Stimulated activated effector memory CD8-positive, alpha-beta T cell treated with anti-CD3 and anti-CD28 coated beads, Interleukin-12 subunit alpha, Interleukin-12 subunit beta, amount 100 ng/mL, for 72 hours (primary cell): ENCODE results near the gene MBD6.
A peak's percentile ranks its signal among the peaks of the same experiment; 100 is the strongest.
"Not testable (repeated sequence)": the region's sequence is repeated elsewhere in the genome, so short reads cannot be mapped to it uniquely, and the experiment has no call there.

Experiments used
- ATAC-seq: fragments of 150-1000 bp; cut with Tn5 transposase; 2 replicates; pipeline ENCODE4 v1.10.0; 2021
- DNase-seq, 2 donors: peaks; one replicate each; pipeline ENCODE4 v3.0.0; 2021 to 2022; ENCODE audit warnings: low spot score in 2 of 2
- H3K27ac Mint-ChIP-seq: one replicate; pipeline ENCODE4 v1.8.0; 2022; ENCODE audit warnings: mild to moderate bottlenecking, mixed read lengths
- H3K36me3 Mint-ChIP-seq: one replicate; pipeline ENCODE4 v1.8.0; 2022; ENCODE audit warnings: mild to moderate bottlenecking, mixed read lengths
- H3K4me1 Mint-ChIP-seq: one replicate; pipeline ENCODE4 v1.8.0; 2022; ENCODE audit warnings: mixed read lengths
- H3K4me3 Mint-ChIP-seq: one replicate; pipeline ENCODE4 v1.8.0; 2022; ENCODE audit warnings: mild to moderate bottlenecking, mixed read lengths
- H3K9me3 Mint-ChIP-seq: one replicate; pipeline ENCODE4 v1.8.0; 2022; ENCODE audit warnings: mixed read lengths

Gene MBD6

GRCh38 chr12:57554453-57554852 is 31.8 kb downstream of the MBD6 start:
- Mint-ChIP-seq H3K36me3 (no peaks in the 10 kb centered on the region), H3K9me3 (no peaks in the 10 kb centered on the region), H3K4me1 (peaks cover 16% of the 10 kb centered on the region), H3K27ac (no peak overlapping the region), H3K4me3 (no peak overlapping the region)
- ATAC-seq: no peak
- no peak for DNase-seq

GRCh38 chr12:57554897-57555296 is 32.3 kb downstream of the MBD6 start:
- no peak overlapping the region for H3K27ac Mint-ChIP-seq
- H3K4me3 Mint-ChIP-seq: no peak overlapping the region
- H3K36me3 Mint-ChIP-seq: no peaks in the 10 kb centered on the region
- ATAC-seq (no peak), DNase-seq (no peak)
- no peaks in the 10 kb centered on the region for H3K9me3 Mint-ChIP-seq
- H3K4me1 Mint-ChIP-seq: peaks cover 12% of the 10 kb centered on the region

GRCh38 chr12:57558864-57559263 is 36.2 kb downstream of the MBD6 start:
- DNase-seq (no peak), ATAC-seq (no peak)
- Mint-ChIP-seq H3K36me3 (no peaks in the 10 kb centered on the region), H3K27ac (no peak overlapping the region), H3K4me1 (no peaks in the 10 kb centered on the region), H3K4me3 (no peak overlapping the region), H3K9me3 (no peaks in the 10 kb centered on the region)

DNA sequence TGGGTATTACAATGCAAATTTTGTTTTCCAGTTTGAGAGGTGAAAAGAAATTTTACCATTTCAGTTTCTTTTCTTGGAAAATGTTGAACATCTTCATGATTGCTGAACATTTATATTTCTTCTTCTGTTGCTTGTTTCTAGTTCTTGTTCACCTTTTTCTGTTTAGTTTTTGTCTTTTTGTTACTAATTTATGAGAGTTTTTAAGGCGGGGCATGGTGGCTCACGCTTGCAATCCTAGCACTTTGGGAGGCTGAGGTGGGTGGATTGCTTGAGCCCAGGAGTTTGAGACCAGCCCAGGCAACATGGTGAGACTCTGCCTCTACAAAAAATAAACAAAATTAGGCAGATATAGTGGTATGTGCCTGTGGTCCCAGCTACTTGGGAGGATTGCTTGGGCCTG is 37.9 kb downstream of the MBD6 start:
- H3K27ac Mint-ChIP-seq: no peak overlapping the region
- ATAC-seq (no peak), DNase-seq (no peak)
- H3K9me3 Mint-ChIP-seq: no peaks in the 10 kb centered on the region
- no peaks in the 10 kb centered on the region for H3K4me1 Mint-ChIP-seq
- no peaks in the 10 kb centered on the region for H3K36me3 Mint-ChIP-seq
- no peak overlapping the region for H3K4me3 Mint-ChIP-seq

- not testable (repeated sequence) for H3K27ac Mint-ChIP-seq, H3K36me3 Mint-ChIP-seq, DNase-seq, ATAC-seq, H3K4me1 Mint-ChIP-seq, H3K4me3 Mint-ChIP-seq, H3K9me3 Mint-ChIP-seq
These were observed 38.5 kb downstream of the MBD6 start for GRCh38 chr12:57561117-57561516.

- ATAC-seq: no peak
- H3K4me1 Mint-ChIP-seq: no peaks in the 10 kb centered on the region
- no peak for DNase-seq
- H3K4me3 Mint-ChIP-seq: no peak overlapping the region
- no peaks in the 10 kb centered on the region for H3K9me3 Mint-ChIP-seq
- no peak overlapping the region for H3K27ac Mint-ChIP-seq
- H3K36me3 Mint-ChIP-seq: no peaks in the 10 kb centered on the region
These were observed 40.7 kb downstream of the MBD6 start for GRCh38 chr12:57563358-57563757.

- no peak overlapping the region for H3K27ac Mint-ChIP-seq
- no peaks in the 10 kb centered on the region for H3K4me1 Mint-ChIP-seq
- DNase-seq (no peak), ATAC-seq (no peak)
- no peaks in the 10 kb centered on the region for H3K36me3 Mint-ChIP-seq
- no peaks in the 10 kb centered on the region for H3K9me3 Mint-ChIP-seq
- no peak overlapping the region for H3K4me3 Mint-ChIP-seq
These were observed 41.6 kb downstream of the MBD6 start for GRCh38 chr12:57564178-57564740.

DNA sequence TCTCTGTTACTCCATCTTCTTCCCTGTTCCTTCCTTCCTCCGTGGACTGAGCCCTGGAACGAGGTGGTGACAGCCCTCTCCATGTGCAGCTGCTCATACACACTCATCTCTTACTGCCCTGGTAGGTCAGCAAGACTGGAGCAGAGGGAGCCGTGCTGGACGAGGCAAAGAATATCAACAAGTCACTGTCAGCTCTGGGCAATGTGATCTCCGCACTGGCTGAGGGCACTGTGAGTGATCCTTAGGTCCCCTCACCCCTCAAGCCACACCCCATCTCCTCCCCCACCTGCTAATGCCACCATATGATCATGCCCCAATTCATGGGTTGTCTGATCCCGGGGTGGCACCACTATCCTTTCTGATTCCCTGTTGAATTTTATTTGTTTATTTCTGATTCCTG is 46.2 kb downstream of the MBD6 start:
- H3K36me3 Mint-ChIP-seq: no peaks in the 10 kb centered on the region
- no peak overlapping the region for H3K4me3 Mint-ChIP-seq
- no peaks in the 10 kb centered on the region for H3K9me3 Mint-ChIP-seq
- DNase-seq (no peak), ATAC-seq (no peak)
- no peaks in the 10 kb centered on the region for H3K4me1 Mint-ChIP-seq
- no peak overlapping the region for H3K27ac Mint-ChIP-seq

DNA sequence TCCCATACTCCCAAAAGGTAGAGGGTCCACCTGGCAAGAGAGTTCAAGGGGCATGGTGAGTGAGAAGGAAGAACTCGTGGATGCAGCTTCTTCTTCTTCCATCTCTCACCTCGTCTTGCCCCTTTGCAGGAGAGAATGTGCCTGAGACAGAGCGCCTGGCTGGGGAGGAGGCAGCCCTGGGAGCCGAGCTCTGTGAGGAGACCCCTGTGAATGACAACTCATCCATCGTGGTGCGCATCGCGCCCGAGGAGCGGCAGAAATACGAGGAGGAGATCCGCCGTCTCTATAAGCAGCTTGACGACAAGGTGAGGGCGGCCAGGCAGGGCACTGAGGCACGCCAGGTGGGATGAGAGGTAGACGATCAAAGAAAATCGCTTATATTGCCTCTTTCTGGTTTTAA is 47.2 kb downstream of the MBD6 start:
- H3K4me3 Mint-ChIP-seq: no peak overlapping the region
- no peaks in the 10 kb centered on the region for H3K36me3 Mint-ChIP-seq
- ATAC-seq (no peak), DNase-seq (no peak)
- H3K9me3 Mint-ChIP-seq: no peaks in the 10 kb centered on the region
- no peaks in the 10 kb centered on the region for H3K4me1 Mint-ChIP-seq
- no peak overlapping the region for H3K27ac Mint-ChIP-seq

- not testable (repeated sequence) for ATAC-seq, H3K36me3 Mint-ChIP-seq, H3K27ac Mint-ChIP-seq, DNase-seq, H3K4me1 Mint-ChIP-seq, H3K9me3 Mint-ChIP-seq, H3K4me3 Mint-ChIP-seq
These were observed 47.8 kb downstream of the MBD6 start for GRCh38 chr12:57570438-57570837.

DNA sequence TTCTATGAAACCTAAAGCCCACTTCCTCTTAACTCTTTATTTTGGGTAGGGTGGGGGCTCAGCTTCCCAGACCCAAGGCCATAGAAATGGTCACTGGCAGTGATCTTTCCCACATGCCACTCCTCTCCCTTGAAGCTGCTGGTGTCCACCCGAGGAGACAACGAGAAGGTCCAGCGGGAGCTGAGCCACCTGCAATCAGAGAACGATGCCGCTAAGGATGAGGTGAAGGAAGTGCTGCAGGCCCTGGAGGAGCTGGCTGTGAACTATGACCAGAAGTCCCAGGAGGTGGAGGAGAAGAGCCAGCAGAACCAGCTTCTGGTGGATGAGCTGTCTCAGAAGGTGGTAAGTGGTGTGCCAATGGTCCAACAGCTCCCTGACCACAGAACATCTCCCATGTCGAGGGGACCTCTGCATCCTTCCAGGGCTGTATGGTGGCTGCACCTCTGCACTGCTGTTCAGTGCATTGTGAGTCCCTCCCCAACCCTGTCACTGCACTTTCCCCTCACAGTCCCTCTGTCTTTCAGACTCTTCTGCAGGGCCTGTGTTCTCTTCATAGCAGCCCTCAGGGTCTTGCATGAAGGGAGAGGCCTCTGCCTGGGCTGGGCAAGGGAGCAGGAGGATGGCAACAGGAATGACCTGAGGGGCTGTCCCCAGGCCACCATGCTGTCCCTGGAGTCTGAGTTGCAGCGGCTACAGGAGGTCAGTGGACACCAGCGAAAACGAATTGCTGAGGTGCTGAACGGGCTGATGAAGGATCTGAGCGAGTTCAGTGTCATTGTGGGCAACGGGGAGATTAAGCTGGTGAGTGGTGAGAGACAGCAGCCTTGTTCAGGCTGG is 49.5 kb downstream of the MBD6 start:
- ATAC-seq (no peak), DNase-seq (no peak)
- no peak overlapping the region for H3K4me3 Mint-ChIP-seq
- H3K27ac Mint-ChIP-seq: no peak overlapping the region
- H3K4me1 Mint-ChIP-seq: no peaks in the 10 kb centered on the region
- H3K9me3 Mint-ChIP-seq: no peaks in the 10 kb centered on the region
- H3K36me3 Mint-ChIP-seq: no peaks in the 10 kb centered on the region

GRCh38 chr12:57574795-57575194 is 52.2 kb downstream of the MBD6 start:
- Mint-ChIP-seq H3K27ac (no peak overlapping the region), H3K36me3 (no peaks in the 10 kb centered on the region), H3K4me3 (no peak overlapping the region), H3K4me1 (no peaks in the 10 kb centered on the region), H3K9me3 (no peaks in the 10 kb centered on the region)
- DNase-seq (no peak), ATAC-seq (no peak)

GRCh38 chr12:57575771-57576612 is 53.4 kb downstream of the MBD6 start:
- DNase-seq (no peak), ATAC-seq (no peak)
- no peak overlapping the region for H3K4me3 Mint-ChIP-seq
- H3K36me3 Mint-ChIP-seq: no peaks in the 10 kb centered on the region
- H3K4me1 Mint-ChIP-seq: no peaks in the 10 kb centered on the region
- peak overlapping the region; percentile 2 for H3K27ac Mint-ChIP-seq
- H3K9me3 Mint-ChIP-seq: no peaks in the 10 kb centered on the region

DNA sequence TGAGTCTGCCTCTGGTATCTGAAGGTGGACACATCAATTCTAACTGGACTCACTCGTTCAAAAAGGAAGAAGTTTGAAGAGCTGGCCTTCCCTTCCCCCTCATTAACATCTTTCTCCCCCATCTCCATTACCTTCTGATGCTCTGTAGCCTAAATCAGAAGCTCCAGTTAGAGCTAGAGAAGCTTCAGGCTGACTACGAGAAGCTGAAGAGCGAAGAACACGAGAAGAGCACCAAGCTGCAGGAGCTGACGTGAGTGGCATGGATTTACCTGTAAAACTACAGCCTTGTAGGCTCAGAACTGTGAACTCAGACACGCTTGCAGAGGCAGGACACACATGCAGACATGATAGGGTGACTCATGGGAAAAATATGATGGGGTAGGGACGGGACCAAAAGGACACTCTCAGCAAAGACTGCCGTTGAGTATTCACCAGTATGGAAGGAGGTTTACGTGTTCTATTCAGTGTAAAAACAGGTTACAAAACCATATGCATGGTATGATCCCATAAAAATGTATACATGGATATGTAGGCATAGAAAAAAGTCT is 54.1 kb downstream of the MBD6 start:
- no peak for ATAC-seq
- no peaks in the 10 kb centered on the region for H3K36me3 Mint-ChIP-seq
- no peak overlapping the region for H3K27ac Mint-ChIP-seq
- no peak for DNase-seq
- H3K9me3 Mint-ChIP-seq: no peaks in the 10 kb centered on the region
- H3K4me1 Mint-ChIP-seq: no peaks in the 10 kb centered on the region
- no peak overlapping the region for H3K4me3 Mint-ChIP-seq

DNA sequence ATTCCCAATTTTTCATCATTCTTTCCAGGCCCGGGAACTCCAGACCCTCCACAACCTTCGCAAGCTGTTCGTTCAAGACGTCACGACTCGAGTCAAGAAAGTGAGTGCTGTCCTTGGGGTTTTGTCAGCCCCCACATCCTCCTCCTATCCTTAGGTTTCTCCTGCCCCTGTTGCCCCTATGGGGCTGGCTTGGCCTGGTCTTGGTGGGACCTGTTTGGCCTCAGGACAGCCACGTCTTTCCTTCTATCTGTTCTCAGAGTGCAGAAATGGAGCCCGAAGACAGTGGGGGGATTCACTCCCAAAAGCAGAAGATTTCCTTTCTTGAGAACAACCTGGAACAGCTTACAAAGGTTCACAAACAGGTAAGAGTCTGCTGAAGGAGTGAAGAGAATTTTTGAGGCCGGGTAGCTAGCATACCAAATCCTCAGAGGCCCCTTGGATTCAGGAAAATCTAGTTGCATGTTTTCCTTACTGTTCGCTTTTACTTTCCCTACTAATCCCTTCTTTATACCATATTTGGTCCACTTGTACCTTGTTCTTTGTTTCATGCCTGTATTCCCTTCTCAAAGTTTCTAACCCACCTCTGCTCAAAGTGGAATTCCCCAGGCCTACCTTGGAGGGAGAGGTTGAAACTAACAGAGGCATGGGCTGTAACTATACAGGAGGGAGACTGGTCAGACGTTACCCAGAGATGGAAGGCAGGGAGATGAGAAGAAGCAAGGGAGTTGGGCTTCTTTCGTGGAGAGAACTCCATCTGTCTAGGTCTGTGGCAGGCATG is 55.5 kb downstream of the MBD6 start:
- ATAC-seq (no peak), DNase-seq (no peak)
- no peak overlapping the region for H3K4me3 Mint-ChIP-seq
- peaks cover 3% of the 10 kb centered on the region for H3K4me1 Mint-ChIP-seq
- H3K27ac Mint-ChIP-seq: no peak overlapping the region
- no peaks in the 10 kb centered on the region for H3K9me3 Mint-ChIP-seq
- H3K36me3 Mint-ChIP-seq: no peaks in the 10 kb centered on the region
